ENCODE results near the gene CIDEA.

DNA sequence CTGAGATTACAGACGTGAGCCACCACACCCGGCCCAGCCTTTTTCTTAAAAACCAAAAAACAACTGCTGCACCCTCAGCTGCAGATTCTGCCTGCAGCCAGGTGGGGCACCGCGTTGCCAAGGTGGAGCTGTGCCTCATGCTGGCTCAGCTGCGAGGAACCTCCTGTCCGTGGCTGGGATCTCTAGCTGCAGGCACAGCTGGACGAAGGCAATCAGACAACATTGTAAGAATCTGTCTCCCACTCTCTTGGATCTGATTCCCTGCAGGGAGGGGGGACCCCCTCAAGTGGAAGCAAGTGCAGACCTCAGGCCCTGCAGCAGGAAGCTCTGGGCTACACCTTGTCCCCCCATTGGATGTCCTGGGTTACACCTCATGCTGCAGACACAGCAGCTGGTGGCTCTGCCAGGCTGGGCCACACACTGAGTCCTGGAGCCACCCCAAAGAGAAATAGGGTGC lies 24.1 kb downstream of the CIDEA start:
- TF ChIP-seq, protein P1, sequence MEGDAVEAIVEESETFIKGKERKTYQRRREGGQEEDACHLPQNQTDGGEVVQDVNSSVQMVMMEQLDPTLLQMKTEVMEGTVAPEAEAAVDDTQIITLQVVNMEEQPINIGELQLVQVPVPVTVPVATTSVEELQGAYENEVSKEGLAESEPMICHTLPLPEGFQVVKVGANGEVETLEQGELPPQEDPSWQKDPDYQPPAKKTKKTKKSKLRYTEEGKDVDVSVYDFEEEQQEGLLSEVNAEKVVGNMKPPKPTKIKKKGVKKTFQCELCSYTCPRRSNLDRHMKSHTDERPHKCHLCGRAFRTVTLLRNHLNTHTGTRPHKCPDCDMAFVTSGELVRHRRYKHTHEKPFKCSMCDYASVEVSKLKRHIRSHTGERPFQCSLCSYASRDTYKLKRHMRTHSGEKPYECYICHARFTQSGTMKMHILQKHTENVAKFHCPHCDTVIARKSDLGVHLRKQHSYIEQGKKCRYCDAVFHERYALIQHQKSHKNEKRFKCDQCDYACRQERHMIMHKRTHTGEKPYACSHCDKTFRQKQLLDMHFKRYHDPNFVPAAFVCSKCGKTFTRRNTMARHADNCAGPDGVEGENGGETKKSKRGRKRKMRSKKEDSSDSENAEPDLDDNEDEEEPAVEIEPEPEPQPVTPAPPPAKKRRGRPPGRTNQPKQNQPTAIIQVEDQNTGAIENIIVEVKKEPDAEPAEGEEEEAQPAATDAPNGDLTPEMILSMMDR (conservative IDR thresholded peaks at IDR 0.05; ENCODE audit: low read depth, low read length) = peak; percentile 67
- no peak for TF ChIP-seq EZH2 (IDR thresholded peaks at IDR 0.05; ENCODE audit: low read length, unreplicated experiment)

Measured in PC-3 (cell line).